OCI-LY7 (cell line): ENCODE results near the gene GNG12. TPM values are rescaled to one million over a fixed set of nuclear protein-coding genes. Genes with fewer than 3 reads are reported as not detected.

Source experiments
- BruUV-seq: library from RNA; stranded (reverse); fragments of 400-500 nt; replicated peaks from 2 replicates; lab custom pipeline; 2021; lab: Mats Ljungman, UMichigan
- CTCF ChIA-PET: fragments of 300-600 bp; sonication (Branson Sonifier 250); formaldehyde crosslinking; loops from one replicate; lab custom pipeline; 2022; ENCODE audit warnings: antibody characterized with exemption; ENCODE audit not compliant: unreplicated experiment; lab: Charles Lee
- POLR2A ChIA-PET: fragments of 300-600 bp; sonication (Branson Sonifier 250); formaldehyde crosslinking; loops from one replicate; lab custom pipeline; 2022; ENCODE audit warnings: antibody characterized with exemption; lab: Charles Lee
- DNase-seq: peaks from one replicate; pipeline ENCODE4 v3.0.0-alpha.2; 2015; ENCODE audit warnings: low spot score
- H2AFZ ChIP-seq: fragments of 200-600 bp; sonication (generic), shearing (Covaris generic); 2 replicates; pipeline ENCODE4 v1.6.1; 2014; ENCODE audit warnings: mild to moderate bottlenecking, antibody characterized with exemption, low read length, moderate library complexity
- H3K27ac ChIP-seq: fragments of 200-600 bp; sonication (generic); 2 replicates; pipeline ENCODE4 v1.5.1; 2014; ENCODE audit warnings: mixed run types, low read depth, mild to moderate bottlenecking, moderate library complexity, low read length, inconsistent platforms; ENCODE audit not compliant: poor library complexity, severe bottlenecking
- H3K36me3 ChIP-seq: fragments of 200-600 bp; sonication (generic); 2 replicates; pipeline ENCODE4 v1.6.1; 2014; ENCODE audit warnings: mild to moderate bottlenecking, antibody characterized with exemption, low read length, moderate library complexity, mixed read lengths; ENCODE audit not compliant: insufficient read depth
- H3K4me1 ChIP-seq: fragments of 200-600 bp; sonication (generic); 2 replicates; pipeline ENCODE4 v1.5.1; 2014; ENCODE audit warnings: mild to moderate bottlenecking, low read length; ENCODE audit not compliant: insufficient read depth, poor library complexity, severe bottlenecking
- H3K4me2 ChIP-seq: fragments of 200-600 bp; sonication (generic); 2 replicates; pipeline ENCODE4 v1.6.1; 2014; ENCODE audit warnings: mild to moderate bottlenecking, low read length
- H3K4me3 ChIP-seq: fragments of 200-600 bp; sonication (generic); 2 replicates; pipeline ENCODE4 v1.5.1; 2014; ENCODE audit warnings: mild to moderate bottlenecking, low read depth, low read length; ENCODE audit not compliant: poor library complexity, severe bottlenecking
- H3K79me2 ChIP-seq: fragments of 200-600 bp; sonication (generic); 2 replicates; pipeline ENCODE4 v1.6.1; 2016; ENCODE audit warnings: low read depth, mild to moderate bottlenecking, low read length, moderate library complexity, mixed read lengths; ENCODE audit not compliant: insufficient read depth
- H3K9me2 ChIP-seq: fragments of 200-600 bp; sonication (generic); 2 replicates; pipeline ENCODE4 v1.6.1; 2016; ENCODE audit warnings: mild to moderate bottlenecking, low read length, mixed read lengths; ENCODE audit not compliant: insufficient read depth
- H3K9me3 ChIP-seq: fragments of 200-600 bp; sonication (generic); 2 replicates; pipeline ENCODE4 v1.6.1; 2014; ENCODE audit warnings: mild to moderate bottlenecking, mixed run types, low read length, mixed read lengths
- H4K20me1 ChIP-seq: fragments of 200-600 bp; sonication (generic); 2 replicates; pipeline ENCODE4 v1.6.1; 2014; ENCODE audit warnings: mild to moderate bottlenecking, antibody characterized with exemption, low read length, moderate library complexity, mixed read lengths; ENCODE audit not compliant: insufficient read depth
- CTCF ChIP-seq: fragments of 200-600 bp; sonication (generic); conservative IDR thresholded peaks from 2 replicates; pipeline ENCODE4 v1.5.1; 2014; ENCODE audit warnings: mild to moderate bottlenecking, antibody characterized with exemption, low read length, moderate library complexity, mixed read lengths
- EZH2phosphoT487 ChIP-seq: fragments of 200-600 bp; sonication (generic); IDR thresholded peaks from 2 replicates; pipeline ENCODE4 v1.6.1; 2018; ENCODE audit warnings: low read depth, borderline replicate concordance, mild to moderate bottlenecking, mixed run types, antibody characterized with exemption, low read length, moderate library complexity, mixed read lengths
- intact Hi-C: fragments of 100-400 bp; cut with micrococcal nuclease; formaldehyde crosslinking; loops from one replicate; pipeline ENCODE4 v1.10.0; 2022; ENCODE audit not compliant: unreplicated experiment
- total RNA-seq, 2 experiments: library from RNA; depleted of rRNA in 1 of 2; stranded (reverse); fragments of >200 nt in 1 of 2; shearing (Covaris generic) in 1 of 2; gene quantifications; 2 replicates each; pipeline ENCODE4 v1.2.3, GENCODE V29; 2014 to 2022

Gene GNG12
- total RNA-seq, 2 experiments from 2014 or later: 0.10 TPM; not detected in 1

GRCh38 chr1:67741121-67741520, 92.1 kb downstream of the GNG12 start:
- Histone ChIP-seq H3K4me3 (no peak overlapping the region), H3K36me3 (no peaks in the 10 kb centered on the region), H3K9me2 (no peaks in the 10 kb centered on the region), H3K79me2 (peaks cover 11% of the 10 kb centered on the region; the same call in 1 of the 2 replicates), H3K4me2 (peak overlapping the region; percentile 82), H4K20me1 (no peaks in the 10 kb centered on the region), H2AFZ (peak overlapping the region; percentile 85), H3K9me3 (no peaks in the 10 kb centered on the region), H3K27ac (peak overlapping the region; percentile 84), H3K4me1 (peaks cover 78% of the 10 kb centered on the region)
- ChIA-PET POLR2A (interaction anchor here (0.7 to 11.8 kb wide), 10 partner anchors 11 to 975 kb away, joined by 3 to 123 read pairs (median 10); partner anchors contain the start of gene GADD45A), CTCF (interaction anchor here (0.6 to 1.1 kb wide), 2 partner anchors 14 to 38 kb away, joined by 3 read pairs; no protein-coding TSS in a partner anchor)
- intact Hi-C loops: loop anchor here (5.0 kb wide), 1 partner anchor 309 kb away; the partner anchor contains the start of gene SERBP1
- no TSS peak for BruUV-seq
- DNase-seq: no peak
- TF ChIP-seq CTCF (0 out of 2 replicates have a peak, but pooled peaks have one; percentile 2), EZH2phosphoT487 (no peak)

- no peaks in the 10 kb centered on the region for H3K9me2 ChIP-seq
- CTCF ChIA-PET: no interaction called here
- BruUV-seq: no TSS peak
- H3K79me2 ChIP-seq: peaks cover 11% of the 10 kb centered on the region; the same call in 1 of the 2 replicates
- no peak overlapping the region for H3K4me3 ChIP-seq
- H3K27ac ChIP-seq: no peak overlapping the region
- H3K4me1 ChIP-seq: peaks cover 84% of the 10 kb centered on the region
- DNase-seq: no peak
- no peaks in the 10 kb centered on the region for H3K9me3 ChIP-seq
- intact Hi-C loops: loop anchor here (5.0 kb wide), 1 partner anchor 308 kb away; the partner anchor contains the start of gene SERBP1
- TF ChIP-seq CTCF (no peak), EZH2phosphoT487 (no peak)
- peak overlapping the region; percentile 82; the same call in 1 of the 2 replicates for H3K4me2 ChIP-seq
- H2AFZ ChIP-seq: peak overlapping the region; percentile 85; the same call in 1 of the 2 replicates
- POLR2A ChIA-PET: interaction anchor here (0.6 to 11.8 kb wide), 7 partner anchors 10 to 974 kb away, joined by 3 to 123 read pairs (median 12); partner anchors contain the start of gene GADD45A
- no peaks in the 10 kb centered on the region for H4K20me1 ChIP-seq
- H3K36me3 ChIP-seq: no peaks in the 10 kb centered on the region
Measured at GRCh38 chr1:67740543-67740942, 92.7 kb downstream of the GNG12 start.

- DNase-seq: no peak
- no peak overlapping the region for H3K4me2 ChIP-seq
- no TSS peak for BruUV-seq
- TF ChIP-seq CTCF (no peak), EZH2phosphoT487 (no peak)
- intact Hi-C loops: loop anchor here (5.0 to 10.0 kb wide), 2 partner anchors 687 to 975 kb away; partner anchors contain the start of gene SLC35D1
- H3K9me3 ChIP-seq: no peaks in the 10 kb centered on the region
- no peak overlapping the region for H3K4me3 ChIP-seq
- no peak overlapping the region for H3K27ac ChIP-seq
- CTCF ChIA-PET: no interaction called here
- no peaks in the 10 kb centered on the region for H3K36me3 ChIP-seq
- no peaks in the 10 kb centered on the region for H4K20me1 ChIP-seq
- H2AFZ ChIP-seq: peak overlapping the region; percentile 33; the same call in 1 of the 2 replicates
- peaks cover 84% of the 10 kb centered on the region for H3K4me1 ChIP-seq
- H3K9me2 ChIP-seq: no peaks in the 10 kb centered on the region
- peaks cover 11% of the 10 kb centered on the region; the same call in 1 of the 2 replicates for H3K79me2 ChIP-seq
- POLR2A ChIA-PET: interaction anchor here (0.5 to 11.8 kb wide), 5 partner anchors 9 to 63 kb away, joined by 3 to 123 read pairs (median 5); partner anchors contain the start of gene GADD45A
Measured at GRCh38 chr1:67739361-67739760, 93.9 kb downstream of the GNG12 start.
